ENCODE data around the gene PMEPA1.

- no peak for TF ChIP-seq POLR2A (IDR thresholded peaks at IDR 0.05; ENCODE audit: low read length)
- TF ChIP-seq GATA1 (IDR thresholded peaks at IDR 0.05; ENCODE audit: low read depth, low read length): no peak
Observed at GRCh38 chr20:57716202-57716601, 6.4 kb upstream of the PMEPA1 start.

Measured in erythroblast (primary cell).